DND-41 (cell line): ENCODE results near the gene EFTUD2.

Source experiments
- ATAC-seq: fragments of 200-7000 bp; cut with Tn5 transposase; 3 replicates; pipeline ENCODE4 v1.9.1; 2021; ENCODE audit warnings: low read depth; ENCODE audit not compliant: insufficient read depth
- DNase-seq: peaks from one replicate; pipeline ENCODE4 v3.0.0-alpha.2; 2020
- H2AFZ ChIP-seq: 2 replicates; pipeline ENCODE4 v1.6.0; 2012; ENCODE audit warnings: low read depth, low read length
- H3K27ac ChIP-seq: 2 replicates; pipeline ENCODE4 v1.5.1; 2012; ENCODE audit warnings: low read length, inconsistent platforms
- H3K27me3 ChIP-seq: fragments of 200-600 bp; sonication (generic); 2 replicates; pipeline ENCODE4 v1.6.0; 2012; ENCODE audit warnings: low read length, mild to moderate bottlenecking, inconsistent platforms; ENCODE audit not compliant: insufficient read depth, poor library complexity
- H3K36me3 ChIP-seq: 2 replicates; pipeline ENCODE4 v1.5.1; 2012; ENCODE audit warnings: low read length, inconsistent platforms; ENCODE audit not compliant: insufficient read depth
- H3K4me1 ChIP-seq: 2 replicates; pipeline ENCODE4 v1.5.1; 2012; ENCODE audit warnings: mild to moderate bottlenecking, low read length; ENCODE audit not compliant: insufficient read depth
- H3K4me2 ChIP-seq: 2 replicates; pipeline ENCODE4 v1.6.0; 2012; ENCODE audit warnings: mild to moderate bottlenecking, moderate library complexity, low read length, inconsistent platforms; ENCODE audit not compliant: insufficient read depth
- H3K4me3 ChIP-seq, 2 experiments: fragments of 200-600 bp in 1 of 2; shearing (Covaris generic) in 1 of 2; 2 replicates each; pipeline ENCODE4 v1.5.1; 2012 to 2016; ENCODE audit warnings: inconsistent platforms in 2 of 2, low read length in 2 of 2, mild to moderate bottlenecking in 2 of 2, low read depth in 1 of 2, moderate library complexity in 1 of 2
- H3K79me2 ChIP-seq: 2 replicates; pipeline ENCODE4 v1.6.0; 2012; ENCODE audit warnings: low read length, inconsistent platforms; ENCODE audit not compliant: insufficient read depth
- H3K9ac ChIP-seq: 2 replicates; pipeline ENCODE4 v1.6.0; 2012; ENCODE audit warnings: low read depth, mild to moderate bottlenecking, inconsistent platforms, low read length, moderate library complexity
- H3K9me3 ChIP-seq: 2 replicates; pipeline ENCODE4 v1.5.1; 2012; ENCODE audit warnings: low read length, moderate library complexity, mild to moderate bottlenecking, inconsistent platforms; ENCODE audit not compliant: insufficient read depth, severe bottlenecking
- H4K20me1 ChIP-seq: 2 replicates; pipeline ENCODE4 v1.6.0; 2012; ENCODE audit warnings: low read length; ENCODE audit not compliant: insufficient read depth
- CTCF ChIP-seq: IDR thresholded peaks from 2 replicates; pipeline ENCODE4 v1.5.1; 2012; ENCODE audit warnings: borderline replicate concordance, low read length, moderate library complexity, mild to moderate bottlenecking; ENCODE audit not compliant: poor library complexity, severe bottlenecking; ENCODE audit errors: extremely low read depth
- EZH2 ChIP-seq: IDR thresholded peaks from 3 replicates; pipeline ENCODE4 v1.6.1; 2012; ENCODE audit warnings: borderline replicate concordance, low read depth, mild to moderate bottlenecking, moderate library complexity, low read length, inconsistent platforms; ENCODE audit not compliant: severe bottlenecking

Gene EFTUD2

GRCh38 chr17:44919885-44920564 lies 20.8 kb upstream of the EFTUD2 start:
- DNase-seq, result peak; percentile 47
- no peak overlapping the region for H3K27ac ChIP-seq

GRCh38 chr17:44919411-44919810 lies 20.2 kb upstream of the EFTUD2 start:
- H3K27ac ChIP-seq, result no peak overlapping the region
- no peaks in the 10 kb centered on the region for H3K9me3 ChIP-seq
- no peak overlapping the region for H3K4me3 ChIP-seq
- no peak overlapping the region for H3K4me2 ChIP-seq
- TF ChIP-seq CTCF (no peak), EZH2 (no peak)
- no peaks in the 10 kb centered on the region for H3K36me3 ChIP-seq
- no peak overlapping the region for H3K9ac ChIP-seq
- peaks cover 8% of the 10 kb centered on the region for H3K27me3 ChIP-seq
- DNase-seq, result no peak
- no peaks in the 10 kb centered on the region for H3K79me2 ChIP-seq
- no peak overlapping the region for H2AFZ ChIP-seq
- no peaks in the 10 kb centered on the region; the same call in none of the 2 replicates for H4K20me1 ChIP-seq
- no peak for ATAC-seq
- no peaks in the 10 kb centered on the region for H3K4me1 ChIP-seq

More at GRCh38 chr17:44919885-44920564, 20.8 kb upstream of the EFTUD2 start:
- Histone ChIP-seq H3K4me3 (no peak overlapping the region), H3K4me2 (no peak overlapping the region), H3K9me3 (no peaks in the 10 kb centered on the region), H3K79me2 (no peaks in the 10 kb centered on the region), H2AFZ (no peak overlapping the region), H3K4me1 (no peaks in the 10 kb centered on the region), H4K20me1 (peaks cover 4% of the 10 kb centered on the region), H3K27me3 (peaks cover 8% of the 10 kb centered on the region), H3K36me3 (no peaks in the 10 kb centered on the region), H3K9ac (no peak overlapping the region)
- ATAC-seq, result peak; percentile 45; the same call in 1 of the 3 replicates
- TF ChIP-seq EZH2 (no peak), CTCF (peak; percentile 69)

- Histone ChIP-seq H3K79me2 (no peaks in the 10 kb centered on the region), H4K20me1 (no peaks in the 10 kb centered on the region; the same call in none of the 2 replicates), H3K4me3 (no peak overlapping the region), H3K36me3 (no peaks in the 10 kb centered on the region), H3K4me2 (no peak overlapping the region), H3K27ac (no peak overlapping the region), H3K4me1 (no peaks in the 10 kb centered on the region), H2AFZ (no peak overlapping the region), H3K9me3 (no peaks in the 10 kb centered on the region), H3K27me3 (peaks cover 10% of the 10 kb centered on the region), H3K9ac (no peak overlapping the region)
- ATAC-seq, result no peak
- TF ChIP-seq CTCF (no peak), EZH2 (no peak)
- DNase-seq, result no peak
Measured at GRCh38 chr17:44918006-44918405, 18.8 kb upstream of the EFTUD2 start.

- Histone ChIP-seq H3K4me3 (no peak overlapping the region), H2AFZ (no peak overlapping the region), H4K20me1 (no peaks in the 10 kb centered on the region; the same call in none of the 2 replicates), H3K27ac (no peak overlapping the region), H3K9ac (no peak overlapping the region), H3K4me1 (no peaks in the 10 kb centered on the region), H3K79me2 (no peaks in the 10 kb centered on the region), H3K36me3 (no peaks in the 10 kb centered on the region), H3K4me2 (no peak overlapping the region), H3K9me3 (no peaks in the 10 kb centered on the region), H3K27me3 (peaks cover 10% of the 10 kb centered on the region)
- TF ChIP-seq CTCF, result no peak
- no peak for TF ChIP-seq EZH2
- no peak for ATAC-seq
- DNase-seq, result no peak
Measured at GRCh38 chr17:44917456-44917855, 18.2 kb upstream of the EFTUD2 start.
